HG03175 (cell line): ENCODE measurements around the gene CBY2.

ENCODE experiments used
- ATAC-seq: cut with Tn5 transposase; IDR thresholded peaks from one replicate; pipeline ENCODE4 v1.9.1; 2021; ENCODE audit warnings: mild to moderate bottlenecking, moderate library complexity; ENCODE audit not compliant: unreplicated experiment

The CBY2 gene

GRCh38 chr13:45700971-45701900, 884 bp upstream of the CBY2 start:
- peak; percentile 57 for ATAC-seq

GRCh38 chr13:45702869-45703391, 810 bp downstream of the CBY2 start:
- ATAC-seq = no peak

- no peak for ATAC-seq
Measured at GRCh38 chr13:45704211-45704739, 2.2 kb downstream of the CBY2 start.

- no peak for ATAC-seq
Measured at GRCh38 chr13:45704854-45705695, 3.0 kb downstream of the CBY2 start.

- peak; percentile 58 for ATAC-seq
Measured at GRCh38 chr13:45705918-45706317, 3.8 kb downstream of the CBY2 start.

- no peak for ATAC-seq
Measured at GRCh38 chr13:45707516-45708100, 5.5 kb downstream of the CBY2 start.

- ATAC-seq = no peak
Measured at GRCh38 chr13:45711951-45712350, 9.8 kb downstream of the CBY2 start.

GRCh38 chr13:45713106-45713690, 11.1 kb downstream of the CBY2 start:
- no peak for ATAC-seq

- ATAC-seq = no peak
Measured at GRCh38 chr13:45713721-45714120, 11.6 kb downstream of the CBY2 start.

GRCh38 chr13:45714170-45714569, 12.1 kb downstream of the CBY2 start:
- ATAC-seq = no peak

GRCh38 chr13:45715351-45715750, 13.2 kb downstream of the CBY2 start:
- no peak for ATAC-seq

GRCh38 chr13:45717349-45717748, 15.2 kb downstream of the CBY2 start:
- no peak for ATAC-seq

GRCh38 chr13:45718063-45718462, 15.9 kb downstream of the CBY2 start:
- no peak for ATAC-seq

- ATAC-seq = no peak
Measured at GRCh38 chr13:45718992-45719391, 16.9 kb downstream of the CBY2 start.

GRCh38 chr13:45721203-45721731, 19.1 kb downstream of the CBY2 start:
- ATAC-seq = no peak

GRCh38 chr13:45723798-45724197, 21.7 kb downstream of the CBY2 start:
- no peak for ATAC-seq

- peak; percentile 56 for ATAC-seq
Measured at GRCh38 chr13:45728759-45729158, 26.6 kb downstream of the CBY2 start.

GRCh38 chr13:45731455-45731854, 29.3 kb downstream of the CBY2 start:
- no peak for ATAC-seq

- ATAC-seq = no peak
Measured at GRCh38 chr13:45732916-45733315, 30.8 kb downstream of the CBY2 start.

GRCh38 chr13:45733361-45733760, 31.2 kb downstream of the CBY2 start:
- ATAC-seq = no peak
